ENCODE data around the gene AMIGO2. TPM values are rescaled to one million over a fixed set of nuclear protein-coding genes. Genes with fewer than 3 reads are reported as not detected.
A peak's percentile ranks its signal among the peaks of the same experiment; 100 is the strongest.

The AMIGO2 gene
- total RNA-seq, 1 donor from 2014 or later, result 40.2 TPM

DNA sequence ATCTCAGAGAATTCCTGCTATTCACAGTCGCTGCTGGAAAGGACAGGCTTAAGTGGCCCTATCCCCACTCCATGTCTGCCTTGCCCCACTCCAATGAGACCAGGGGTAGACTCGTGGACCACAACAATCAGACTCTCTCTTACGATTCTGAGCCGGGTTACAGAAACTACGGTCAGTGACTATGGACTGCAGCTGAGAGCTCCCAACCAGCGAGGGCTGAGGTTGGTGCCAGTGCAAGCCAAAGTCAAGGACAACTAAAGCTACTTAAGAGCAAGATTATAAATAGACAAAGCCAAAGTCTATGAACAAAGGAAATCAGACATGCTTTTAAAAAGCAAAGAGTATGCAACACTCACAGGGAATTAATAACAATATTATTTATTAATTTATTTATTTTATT, 18.3 kb upstream of the AMIGO2 start:
- no peaks in the 10 kb centered on the region for H3K36me3 ChIP-seq
- no peaks in the 10 kb centered on the region for H3K27me3 ChIP-seq (ENCODE audit: low read depth)
- no peak for DNase-seq
- H3K4me1 ChIP-seq, result peaks cover 14% of the 10 kb centered on the region
- no peak for ATAC-seq
- no peak overlapping the region for H3K27ac ChIP-seq
- intact Hi-C loops (cut with DNase I), result no loop called here
- TF ChIP-seq, protein P1, sequence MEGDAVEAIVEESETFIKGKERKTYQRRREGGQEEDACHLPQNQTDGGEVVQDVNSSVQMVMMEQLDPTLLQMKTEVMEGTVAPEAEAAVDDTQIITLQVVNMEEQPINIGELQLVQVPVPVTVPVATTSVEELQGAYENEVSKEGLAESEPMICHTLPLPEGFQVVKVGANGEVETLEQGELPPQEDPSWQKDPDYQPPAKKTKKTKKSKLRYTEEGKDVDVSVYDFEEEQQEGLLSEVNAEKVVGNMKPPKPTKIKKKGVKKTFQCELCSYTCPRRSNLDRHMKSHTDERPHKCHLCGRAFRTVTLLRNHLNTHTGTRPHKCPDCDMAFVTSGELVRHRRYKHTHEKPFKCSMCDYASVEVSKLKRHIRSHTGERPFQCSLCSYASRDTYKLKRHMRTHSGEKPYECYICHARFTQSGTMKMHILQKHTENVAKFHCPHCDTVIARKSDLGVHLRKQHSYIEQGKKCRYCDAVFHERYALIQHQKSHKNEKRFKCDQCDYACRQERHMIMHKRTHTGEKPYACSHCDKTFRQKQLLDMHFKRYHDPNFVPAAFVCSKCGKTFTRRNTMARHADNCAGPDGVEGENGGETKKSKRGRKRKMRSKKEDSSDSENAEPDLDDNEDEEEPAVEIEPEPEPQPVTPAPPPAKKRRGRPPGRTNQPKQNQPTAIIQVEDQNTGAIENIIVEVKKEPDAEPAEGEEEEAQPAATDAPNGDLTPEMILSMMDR (IDR thresholded peaks at IDR 0.05), result no peak
- H3K9me3 ChIP-seq, result no peaks in the 10 kb centered on the region
- no peak overlapping the region for H3K4me3 ChIP-seq

DNA sequence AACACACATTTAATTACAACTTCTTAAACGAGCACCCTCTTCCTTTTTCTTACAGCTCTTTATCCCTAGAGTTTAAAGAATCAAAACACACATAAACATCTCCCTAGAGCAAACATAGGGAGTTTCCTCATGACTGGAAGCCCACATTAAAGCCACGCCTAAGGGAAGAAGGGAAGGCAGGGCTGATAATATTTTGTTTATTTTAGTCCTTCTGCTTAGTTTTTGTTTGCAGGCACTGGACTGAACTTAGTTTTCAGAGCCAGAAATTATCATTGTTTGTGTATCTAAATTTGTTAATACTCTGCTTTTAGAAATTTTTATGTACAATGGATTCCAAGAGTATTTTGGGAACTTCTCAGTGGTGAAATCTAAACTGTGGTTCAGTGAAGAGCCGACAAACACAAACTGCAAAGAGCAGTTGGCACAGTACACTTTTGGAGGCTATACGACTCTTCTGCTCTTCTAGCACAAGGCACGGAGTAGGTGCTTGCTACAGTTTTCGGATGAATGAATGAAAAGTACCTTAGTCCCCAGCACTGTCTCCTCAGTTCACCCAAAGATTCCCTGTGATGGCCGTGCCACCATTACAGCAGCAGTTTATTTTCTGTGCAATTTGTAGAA, 17.6 kb upstream of the AMIGO2 start:
- H3K4me1 ChIP-seq, result peaks cover 14% of the 10 kb centered on the region
- H3K36me3 ChIP-seq, result no peaks in the 10 kb centered on the region
- TF ChIP-seq, protein P1 (IDR thresholded peaks at IDR 0.05), result no peak
- H3K27ac ChIP-seq, result no peak overlapping the region
- H3K27me3 ChIP-seq (ENCODE audit: low read depth), result no peaks in the 10 kb centered on the region
- no peaks in the 10 kb centered on the region for H3K9me3 ChIP-seq
- no peak overlapping the region for H3K4me3 ChIP-seq
- ATAC-seq (no peak), DNase-seq (no peak)
- intact Hi-C loops (cut with DNase I), result no loop called here

DNA sequence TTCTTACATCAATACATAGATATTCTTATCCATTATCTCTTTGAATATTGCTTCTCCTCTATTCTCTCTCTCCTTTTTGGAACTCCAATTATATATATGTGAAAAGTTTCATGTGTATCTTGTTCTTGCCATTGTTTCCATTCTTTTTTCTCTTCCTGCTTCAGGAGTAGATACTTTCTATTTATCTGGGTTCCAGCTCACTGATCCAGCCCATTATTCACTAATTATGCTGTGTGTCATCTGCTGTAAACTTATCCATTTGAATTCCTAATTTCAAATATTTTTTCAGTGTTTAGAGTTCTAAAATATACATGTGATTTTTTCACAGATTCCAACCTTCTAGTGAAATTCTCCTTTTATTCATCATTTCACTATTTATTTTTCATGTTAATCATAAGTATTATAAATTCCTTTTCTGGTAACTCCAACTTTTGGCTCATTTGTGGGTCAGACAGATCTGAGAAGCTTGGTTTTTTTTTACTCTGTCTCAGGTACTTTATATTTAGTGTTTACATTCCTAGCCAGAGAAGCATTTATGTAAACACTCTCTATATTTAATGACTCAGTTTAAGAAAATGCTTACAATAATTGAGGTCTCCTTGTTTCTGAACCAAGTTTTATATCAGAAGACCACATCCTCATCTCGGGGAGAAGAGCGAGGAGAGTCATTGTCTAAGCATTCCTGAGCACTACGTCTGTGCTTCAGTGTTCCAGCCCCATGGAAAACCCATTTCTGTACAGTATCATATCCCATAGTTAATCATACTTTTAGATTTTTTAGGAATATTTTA, 15.9 kb upstream of the AMIGO2 start:
- Histone ChIP-seq H3K4me3 (no peak overlapping the region), H3K27me3 (ENCODE audit: low read depth) (no peaks in the 10 kb centered on the region), H3K36me3 (no peaks in the 10 kb centered on the region), H3K4me1 (peaks cover 14% of the 10 kb centered on the region), H3K27ac (no peak overlapping the region), H3K9me3 (no peaks in the 10 kb centered on the region)
- DNase-seq, result no peak
- intact Hi-C loops (cut with DNase I), result no loop called here
- TF ChIP-seq, protein P1 (IDR thresholded peaks at IDR 0.05), result no peak
- peak in 1 of 2 donors; percentile 46 for ATAC-seq

DNA sequence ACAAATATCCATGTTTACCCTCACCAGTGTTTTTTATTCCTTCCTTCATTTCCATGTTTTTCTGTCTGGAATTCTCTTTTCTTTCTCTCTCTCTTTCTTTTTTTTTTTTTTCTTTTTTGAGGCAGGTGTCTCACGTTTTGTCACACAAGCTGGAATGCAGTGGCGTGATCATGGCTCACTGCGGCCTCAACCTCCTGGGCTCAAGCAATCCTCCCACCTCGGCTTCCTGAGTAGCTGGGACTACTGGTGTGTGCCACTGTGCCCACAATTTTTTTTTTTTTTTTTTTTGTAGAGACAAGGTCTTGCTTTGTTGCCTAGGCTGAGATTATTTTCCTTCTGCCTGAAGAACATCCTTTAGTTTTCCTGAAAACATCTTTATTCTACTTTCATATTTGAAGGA, 15.0 kb upstream of the AMIGO2 start:
- DNase-seq (no peak), ATAC-seq (no peak)
- Histone ChIP-seq H3K27me3 (ENCODE audit: low read depth) (no peaks in the 10 kb centered on the region), H3K27ac (no peak overlapping the region), H3K9me3 (no peaks in the 10 kb centered on the region), H3K36me3 (no peaks in the 10 kb centered on the region), H3K4me1 (peaks cover 14% of the 10 kb centered on the region), H3K4me3 (no peak overlapping the region)
- intact Hi-C loops (cut with DNase I), result no loop called here
- TF ChIP-seq, protein P1 (IDR thresholded peaks at IDR 0.05), result no peak

DNA sequence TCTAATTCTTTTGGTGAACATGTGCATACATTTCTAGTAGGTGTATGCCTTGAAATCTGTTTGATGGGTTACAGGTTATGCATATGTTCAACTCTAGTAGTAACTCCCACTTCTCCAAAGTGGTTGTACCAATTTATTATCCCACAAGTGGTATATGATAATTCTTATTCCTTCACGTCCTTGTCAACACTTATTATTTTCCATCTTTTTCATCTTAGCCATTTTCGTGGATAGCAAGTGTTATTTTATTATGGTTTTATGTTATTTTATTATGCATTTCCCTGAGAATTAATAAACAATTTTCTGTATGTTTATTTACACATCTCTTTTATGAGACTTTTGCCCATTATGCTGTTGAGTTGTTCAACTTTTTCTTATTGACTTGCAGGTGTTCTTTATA, 11.2 kb upstream of the AMIGO2 start:
- H3K4me3 ChIP-seq, result no peak overlapping the region
- no peaks in the 10 kb centered on the region for H3K36me3 ChIP-seq
- TF ChIP-seq, protein P1 (IDR thresholded peaks at IDR 0.05), result no peak
- ATAC-seq (no peak), DNase-seq (no peak)
- intact Hi-C loops (cut with DNase I), result no loop called here
- H3K27ac ChIP-seq, result no peak overlapping the region
- H3K4me1 ChIP-seq, result peaks cover 15% of the 10 kb centered on the region
- H3K27me3 ChIP-seq (ENCODE audit: low read depth), result no peaks in the 10 kb centered on the region
- no peaks in the 10 kb centered on the region for H3K9me3 ChIP-seq
